Measurements from ENCODE around the gene SIGLEC1. TPM values are rescaled to one million over a fixed set of nuclear protein-coding genes. Genes with fewer than 3 reads are reported as not detected.

Gene SIGLEC1
- total RNA-seq, 1 experiment from 2014 or later, result not detected

GRCh38 chr20:3735768-3736167, 23.4 kb upstream of the SIGLEC1 start:
- POLR2A ChIA-PET (ENCODE audit: unreplicated experiment), result interaction anchor here (0.6 kb wide), 1 partner anchor 92 kb away, joined by 5 read pairs; no protein-coding TSS in a partner anchor
- Histone ChIP-seq H4K20me1 (ENCODE audit: insufficient read depth) (no peaks in the 10 kb centered on the region), H3K4me2 (no peak overlapping the region), H3K4me3 (no peak overlapping the region), H3K79me2 (ENCODE audit: low read depth) (no peaks in the 10 kb centered on the region), H3K9me3 (ENCODE audit: insufficient read depth, low read depth) (no peaks in the 10 kb centered on the region), H3K27ac (no peak overlapping the region), H3K4me1 (replicated peaks; ENCODE audit: insufficient read depth) (no peaks in the 10 kb centered on the region), H3K36me3 (ENCODE audit: low read depth) (no peaks in the 10 kb centered on the region), H3F3A (ENCODE audit: insufficient read depth, low read depth) (no peaks in the 10 kb centered on the region), H2AFZ (no peak overlapping the region), H3K27me3 (ENCODE audit: insufficient read depth, low read depth) (no peaks in the 10 kb centered on the region), H3K9me2 (ENCODE audit: insufficient read depth) (no peaks in the 10 kb centered on the region)
- no TSS peak for BruUV-seq (replicated peaks)
- intact Hi-C loops (cut with micrococcal nuclease; ENCODE audit: unreplicated experiment), result no loop called here
- TF ChIP-seq EZH2 (IDR thresholded peaks at IDR 0.05; ENCODE audit: low read depth) (no peak), CTCF (conservative IDR thresholded peaks at IDR 0.05) (no peak)
- CTCF ChIA-PET, result no interaction called here
- DNase-seq, result no peak

- no TSS peak for BruUV-seq (replicated peaks)
- Histone ChIP-seq H3K4me2 (no peak overlapping the region), H3K27me3 (ENCODE audit: insufficient read depth, low read depth) (no peaks in the 10 kb centered on the region), H3K36me3 (ENCODE audit: low read depth) (no peaks in the 10 kb centered on the region), H2AFZ (no peak overlapping the region), H3K9me3 (ENCODE audit: insufficient read depth, low read depth) (no peaks in the 10 kb centered on the region), H3K27ac (no peak overlapping the region), H3K4me1 (replicated peaks; ENCODE audit: insufficient read depth) (no peaks in the 10 kb centered on the region), H3K79me2 (ENCODE audit: low read depth) (no peaks in the 10 kb centered on the region), H3K9me2 (ENCODE audit: insufficient read depth) (no peaks in the 10 kb centered on the region), H3F3A (ENCODE audit: insufficient read depth, low read depth) (no peaks in the 10 kb centered on the region), H3K4me3 (no peak overlapping the region), H4K20me1 (ENCODE audit: insufficient read depth) (no peaks in the 10 kb centered on the region)
- ChIA-PET POLR2A (ENCODE audit: unreplicated experiment) (no interaction called here), CTCF (no interaction called here)
- TF ChIP-seq CTCF (conservative IDR thresholded peaks at IDR 0.05), result no peak
- TF ChIP-seq EZH2 (IDR thresholded peaks at IDR 0.05; ENCODE audit: low read depth), result no peak
- intact Hi-C loops (cut with micrococcal nuclease; ENCODE audit: unreplicated experiment), result no loop called here
- no peak for DNase-seq
Observed at GRCh38 chr20:3734111-3734843, 21.9 kb upstream of the SIGLEC1 start.

- CTCF ChIA-PET, result no interaction called here
- Histone ChIP-seq H2AFZ (no peak overlapping the region), H3K27ac (no peak overlapping the region)
Observed at GRCh38 chr20:3733119-3733995, 21.0 kb upstream of the SIGLEC1 start.

More at GRCh38 chr20:3733119-3733995, 21.0 kb upstream of the SIGLEC1 start:
- Histone ChIP-seq H3K4me1 (replicated peaks; ENCODE audit: insufficient read depth) (peaks cover 7% of the 10 kb centered on the region), H3K9me2 (ENCODE audit: insufficient read depth) (no peaks in the 10 kb centered on the region), H3K79me2 (ENCODE audit: low read depth) (no peaks in the 10 kb centered on the region), H3K36me3 (ENCODE audit: low read depth) (no peaks in the 10 kb centered on the region), H3F3A (ENCODE audit: insufficient read depth, low read depth) (no peaks in the 10 kb centered on the region), H4K20me1 (ENCODE audit: insufficient read depth) (no peaks in the 10 kb centered on the region), H3K4me2 (no peak overlapping the region), H3K4me3 (no peak overlapping the region), H3K27me3 (ENCODE audit: insufficient read depth, low read depth) (no peaks in the 10 kb centered on the region), H3K9me3 (ENCODE audit: insufficient read depth, low read depth) (no peaks in the 10 kb centered on the region)
- TF ChIP-seq CTCF (conservative IDR thresholded peaks at IDR 0.05), result no peak
- TF ChIP-seq EZH2 (IDR thresholded peaks at IDR 0.05; ENCODE audit: low read depth), result no peak
- intact Hi-C loops (cut with micrococcal nuclease; ENCODE audit: unreplicated experiment), result no loop called here
- POLR2A ChIA-PET (ENCODE audit: unreplicated experiment), result no interaction called here
- no peak for DNase-seq
- no TSS peak for BruUV-seq (replicated peaks)

Measured in PC-9 (cell line).